Thyroid gland (tissue), 4 donors: ENCODE data around the gene NLGN1.

ENCODE experiments used
- POLR2A ChIP-seq, 2 donors: fragments of 450-650 bp; IDR thresholded peaks; one replicate each; pipeline ENCODE4 v1.6.1; 2017; ENCODE audit warnings: antibody characterized with exemption in 2 of 2, mild to moderate bottlenecking in 2 of 2, moderate library complexity in 1 of 2
- TF ChIP-seq, protein P1 (sequence below), 6 experiments: fragments of 200-600 bp in 3 of 6; fragments of 450-650 bp in 3 of 6; sonication (generic) in 3 of 6; IDR thresholded peaks; one replicate each; pipeline ENCODE4 v1.5.1; 2016 to 2019; ENCODE audit warnings: antibody characterized with exemption in 6 of 6, mild to moderate bottlenecking in 2 of 6, inconsistent platforms in 1 of 6, moderate library complexity in 1 of 6

DNA sequence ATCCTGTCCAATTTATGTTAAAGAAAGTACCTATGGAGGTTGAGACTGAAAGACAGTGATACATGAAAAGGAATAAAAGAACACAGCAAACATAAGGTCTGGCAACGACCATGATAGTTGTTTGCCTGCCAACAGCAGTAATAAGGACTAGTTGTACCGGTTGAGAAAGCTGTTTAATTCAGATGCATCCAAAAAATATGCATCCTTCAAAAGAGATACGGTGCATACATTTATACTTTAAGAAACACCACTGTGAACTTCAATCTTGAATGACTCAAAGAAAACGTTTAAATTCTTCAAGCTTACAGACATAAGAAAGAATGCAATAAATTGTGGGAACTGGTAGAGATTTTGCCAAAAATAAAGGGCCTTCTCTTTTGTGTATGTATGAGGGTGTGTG lies 492.1 kb downstream of the NLGN1 start:
- TF ChIP-seq, protein P1, sequence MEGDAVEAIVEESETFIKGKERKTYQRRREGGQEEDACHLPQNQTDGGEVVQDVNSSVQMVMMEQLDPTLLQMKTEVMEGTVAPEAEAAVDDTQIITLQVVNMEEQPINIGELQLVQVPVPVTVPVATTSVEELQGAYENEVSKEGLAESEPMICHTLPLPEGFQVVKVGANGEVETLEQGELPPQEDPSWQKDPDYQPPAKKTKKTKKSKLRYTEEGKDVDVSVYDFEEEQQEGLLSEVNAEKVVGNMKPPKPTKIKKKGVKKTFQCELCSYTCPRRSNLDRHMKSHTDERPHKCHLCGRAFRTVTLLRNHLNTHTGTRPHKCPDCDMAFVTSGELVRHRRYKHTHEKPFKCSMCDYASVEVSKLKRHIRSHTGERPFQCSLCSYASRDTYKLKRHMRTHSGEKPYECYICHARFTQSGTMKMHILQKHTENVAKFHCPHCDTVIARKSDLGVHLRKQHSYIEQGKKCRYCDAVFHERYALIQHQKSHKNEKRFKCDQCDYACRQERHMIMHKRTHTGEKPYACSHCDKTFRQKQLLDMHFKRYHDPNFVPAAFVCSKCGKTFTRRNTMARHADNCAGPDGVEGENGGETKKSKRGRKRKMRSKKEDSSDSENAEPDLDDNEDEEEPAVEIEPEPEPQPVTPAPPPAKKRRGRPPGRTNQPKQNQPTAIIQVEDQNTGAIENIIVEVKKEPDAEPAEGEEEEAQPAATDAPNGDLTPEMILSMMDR (IDR thresholded peaks at IDR 0.05): no peak
- TF ChIP-seq POLR2A (IDR thresholded peaks at IDR 0.05): no peak
